Measurements from ENCODE around the gene KIF21A. TPM values are rescaled to one million over a fixed set of nuclear protein-coding genes. Genes with fewer than 3 reads are reported as not detected.
"Not testable (repeated sequence)": the region's sequence is repeated elsewhere in the genome, so short reads cannot be mapped to it uniquely, and the experiment has no call there.

KIF21A gene
- total and polyA plus RNA-seq, 4 donors = 1.2 to 9.0 (median 5.8) TPM

- intact Hi-C loops (cut with DNase I); H3K27me3 ChIP-seq (ENCODE audit: control insufficient read depth in 1 of 2, insufficient read depth in 2 of 2, low read length in 1 of 2); H3K4me3 ChIP-seq (ENCODE audit: low read length in 2 of 2); H3K9me3 ChIP-seq (ENCODE audit: control insufficient read depth, low read length); H3K27ac ChIP-seq (ENCODE audit: low read depth in 1 of 2, low read length in 2 of 2); H3K36me3 ChIP-seq (ENCODE audit: control insufficient read depth in 1 of 2, insufficient read depth in 2 of 2, low read length in 1 of 2); DNase-seq; ATAC-seq (ENCODE audit: low FRiP score); H3K4me1 ChIP-seq (ENCODE audit: control insufficient read depth in 1 of 2, insufficient read depth in 2 of 2, low read length in 2 of 2): not testable (repeated sequence)
- 81 to 88% methylated on average over 12 of the region's 12 CpGs for WGBS, 2 donors
These were observed 147.3 kb downstream of the KIF21A start for GRCh38 chr12:39295593-39295992.

- 51 to 68% methylated on average over 2 of the region's 2 CpGs for WGBS, 2 donors
- no peak for ATAC-seq (ENCODE audit: low FRiP score)
- no peaks in the 10 kb centered on the region for H3K4me1 ChIP-seq (ENCODE audit: control insufficient read depth in 1 of 2, insufficient read depth in 2 of 2, low read length in 2 of 2)
These were observed 148.2 kb downstream of the KIF21A start for GRCh38 chr12:39294715-39295114.

GRCh38 chr12:39292125-39292630 is 150.7 kb downstream of the KIF21A start:
- Histone ChIP-seq H3K36me3 (ENCODE audit: control insufficient read depth in 1 of 2, insufficient read depth in 2 of 2, low read length in 1 of 2) (no peaks in the 10 kb centered on the region), H3K4me3 (ENCODE audit: low read length in 2 of 2) (no peak overlapping the region), H3K9me3 (ENCODE audit: control insufficient read depth, low read length) (no peaks in the 10 kb centered on the region), H3K27ac (ENCODE audit: low read depth in 1 of 2, low read length in 2 of 2) (no peak overlapping the region), H3K4me1 (ENCODE audit: control insufficient read depth in 1 of 2, insufficient read depth in 2 of 2, low read length in 2 of 2) (no peaks in the 10 kb centered on the region), H3K27me3 (ENCODE audit: control insufficient read depth in 1 of 2, insufficient read depth in 2 of 2, low read length in 1 of 2) (no peaks in the 10 kb centered on the region)
- DNase-seq = no peak
- ATAC-seq (ENCODE audit: low FRiP score) = no peak
- 52 to 63% methylated on average over 1 of the region's 1 CpG for WGBS, 2 donors
- intact Hi-C loops (cut with DNase I) = no loop called here

More at GRCh38 chr12:39294715-39295114, 148.2 kb downstream of the KIF21A start:
- DNase-seq = no peak
- H3K36me3 ChIP-seq (ENCODE audit: control insufficient read depth in 1 of 2, insufficient read depth in 2 of 2, low read length in 1 of 2) = no peaks in the 10 kb centered on the region
- no peaks in the 10 kb centered on the region for H3K9me3 ChIP-seq (ENCODE audit: control insufficient read depth, low read length)
- no peak overlapping the region for H3K4me3 ChIP-seq (ENCODE audit: low read length in 2 of 2)
- no peak overlapping the region for H3K27ac ChIP-seq (ENCODE audit: low read depth in 1 of 2, low read length in 2 of 2)
- intact Hi-C loops (cut with DNase I) = no loop called here
- H3K27me3 ChIP-seq (ENCODE audit: control insufficient read depth in 1 of 2, insufficient read depth in 2 of 2, low read length in 1 of 2) = no peaks in the 10 kb centered on the region

- 80 to 89% methylated on average over 2 of the region's 2 CpGs for WGBS, 2 donors
- Histone ChIP-seq H3K27ac (ENCODE audit: low read depth in 1 of 2, low read length in 2 of 2) (no peak overlapping the region), H3K9me3 (ENCODE audit: control insufficient read depth, low read length) (no peaks in the 10 kb centered on the region), H3K27me3 (ENCODE audit: control insufficient read depth in 1 of 2, insufficient read depth in 2 of 2, low read length in 1 of 2) (no peaks in the 10 kb centered on the region), H3K4me3 (ENCODE audit: low read length in 2 of 2) (no peak overlapping the region), H3K4me1 (ENCODE audit: control insufficient read depth in 1 of 2, insufficient read depth in 2 of 2, low read length in 2 of 2) (no peaks in the 10 kb centered on the region), H3K36me3 (ENCODE audit: control insufficient read depth in 1 of 2, insufficient read depth in 2 of 2, low read length in 1 of 2) (no peaks in the 10 kb centered on the region)
- DNase-seq (no peak), ATAC-seq (ENCODE audit: low FRiP score) (no peak)
- intact Hi-C loops (cut with DNase I) = no loop called here
These were observed 155.1 kb downstream of the KIF21A start for GRCh38 chr12:39287817-39288216.

- Histone ChIP-seq H3K36me3 (ENCODE audit: control insufficient read depth in 1 of 2, insufficient read depth in 2 of 2, low read length in 1 of 2) (no peaks in the 10 kb centered on the region), H3K9me3 (ENCODE audit: control insufficient read depth, low read length) (no peaks in the 10 kb centered on the region), H3K27ac (ENCODE audit: low read depth in 1 of 2, low read length in 2 of 2) (no peak overlapping the region), H3K4me3 (ENCODE audit: low read length in 2 of 2) (no peak overlapping the region), H3K4me1 (ENCODE audit: control insufficient read depth in 1 of 2, insufficient read depth in 2 of 2, low read length in 2 of 2) (no peaks in the 10 kb centered on the region), H3K27me3 (ENCODE audit: control insufficient read depth in 1 of 2, insufficient read depth in 2 of 2, low read length in 1 of 2) (no peaks in the 10 kb centered on the region)
- 68 to 71% methylated on average over 4 of the region's 4 CpGs for WGBS, 2 donors
- ATAC-seq (ENCODE audit: low FRiP score) = no peak
- DNase-seq = no peak
- intact Hi-C loops (cut with DNase I) = no loop called here
These were observed 155.5 kb downstream of the KIF21A start for GRCh38 chr12:39287409-39287808.

GRCh38 chr12:39278426-39278825 is 164.5 kb downstream of the KIF21A start:
- DNase-seq (no peak), ATAC-seq (ENCODE audit: low FRiP score) (no peak)
- Histone ChIP-seq H3K4me3 (ENCODE audit: low read length in 2 of 2) (no peak overlapping the region), H3K27me3 (ENCODE audit: control insufficient read depth in 1 of 2, insufficient read depth in 2 of 2, low read length in 1 of 2) (no peaks in the 10 kb centered on the region), H3K9me3 (ENCODE audit: control insufficient read depth, low read length) (no peaks in the 10 kb centered on the region), H3K27ac (ENCODE audit: low read depth in 1 of 2, low read length in 2 of 2) (no peak overlapping the region), H3K36me3 (ENCODE audit: control insufficient read depth in 1 of 2, insufficient read depth in 2 of 2, low read length in 1 of 2) (no peaks in the 10 kb centered on the region), H3K4me1 (ENCODE audit: control insufficient read depth in 1 of 2, insufficient read depth in 2 of 2, low read length in 2 of 2) (no peaks in the 10 kb centered on the region)
- intact Hi-C loops (cut with DNase I) = no loop called here

- H3K4me1 ChIP-seq (ENCODE audit: control insufficient read depth in 1 of 2, insufficient read depth in 2 of 2, low read length in 2 of 2) = no peaks in the 10 kb centered on the region
- H3K4me3 ChIP-seq (ENCODE audit: low read length in 2 of 2) = no peak overlapping the region
- H3K27me3 ChIP-seq (ENCODE audit: control insufficient read depth in 1 of 2, insufficient read depth in 2 of 2, low read length in 1 of 2) = no peaks in the 10 kb centered on the region
- DNase-seq (no peak), ATAC-seq (ENCODE audit: low FRiP score) (no peak)
- intact Hi-C loops (cut with DNase I) = no loop called here
- H3K9me3 ChIP-seq (ENCODE audit: control insufficient read depth, low read length) = no peaks in the 10 kb centered on the region
- H3K36me3 ChIP-seq (ENCODE audit: control insufficient read depth in 1 of 2, insufficient read depth in 2 of 2, low read length in 1 of 2) = no peaks in the 10 kb centered on the region
- 90 to 93% methylated on average over 1 of the region's 1 CpG for WGBS, 2 donors
- no peak overlapping the region for H3K27ac ChIP-seq (ENCODE audit: low read depth in 1 of 2, low read length in 2 of 2)
These were observed 165.5 kb downstream of the KIF21A start for GRCh38 chr12:39277416-39277815.

GRCh38 chr12:39275846-39276245 is 167.1 kb downstream of the KIF21A start:
- Histone ChIP-seq H3K4me3 (ENCODE audit: low read length in 2 of 2) (no peak overlapping the region), H3K4me1 (ENCODE audit: control insufficient read depth in 1 of 2, insufficient read depth in 2 of 2, low read length in 2 of 2) (no peaks in the 10 kb centered on the region), H3K9me3 (ENCODE audit: control insufficient read depth, low read length) (no peaks in the 10 kb centered on the region), H3K36me3 (ENCODE audit: control insufficient read depth in 1 of 2, insufficient read depth in 2 of 2, low read length in 1 of 2) (no peaks in the 10 kb centered on the region), H3K27me3 (ENCODE audit: control insufficient read depth in 1 of 2, insufficient read depth in 2 of 2, low read length in 1 of 2) (no peaks in the 10 kb centered on the region), H3K27ac (ENCODE audit: low read depth in 1 of 2, low read length in 2 of 2) (no peak overlapping the region)
- intact Hi-C loops (cut with DNase I) = no loop called here
- ATAC-seq (ENCODE audit: low FRiP score) = no peak
- 78 to 83% methylated on average over 3 of the region's 3 CpGs for WGBS, 2 donors
- no peak for DNase-seq

- Histone ChIP-seq H3K27ac (ENCODE audit: low read depth in 1 of 2, low read length in 2 of 2) (no peak overlapping the region), H3K27me3 (ENCODE audit: control insufficient read depth in 1 of 2, insufficient read depth in 2 of 2, low read length in 1 of 2) (no peaks in the 10 kb centered on the region), H3K9me3 (ENCODE audit: control insufficient read depth, low read length) (no peaks in the 10 kb centered on the region), H3K36me3 (ENCODE audit: control insufficient read depth in 1 of 2, insufficient read depth in 2 of 2, low read length in 1 of 2) (no peaks in the 10 kb centered on the region), H3K4me3 (ENCODE audit: low read length in 2 of 2) (no peak overlapping the region), H3K4me1 (ENCODE audit: control insufficient read depth in 1 of 2, insufficient read depth in 2 of 2, low read length in 2 of 2) (no peaks in the 10 kb centered on the region)
- 25 to 29% methylated on average over 8 of the region's 8 CpGs for WGBS, 2 donors
- DNase-seq = no peak
- no peak for ATAC-seq (ENCODE audit: low FRiP score)
- intact Hi-C loops (cut with DNase I) = no loop called here
These were observed 169.9 kb downstream of the KIF21A start for GRCh38 chr12:39272871-39273655.
